ENCODE results near the gene RBM33.

- TF ChIP-seq ZNF24 (tag by site-specific recombination; IDR thresholded peaks at IDR 0.05) (no peak), ZNF121 (tag by site-specific recombination; IDR thresholded peaks at IDR 0.05) (no peak), ZNF302 (tag by site-specific recombination; IDR thresholded peaks at IDR 0.05; ENCODE audit: low read depth) (no peak), ZNF350 (tag by site-specific recombination; IDR thresholded peaks at IDR 0.05) (no peak), YY1 (tag by site-specific recombination; IDR thresholded peaks at IDR 0.05) (no peak), ATF2 (tag by site-specific recombination; IDR thresholded peaks at IDR 0.05; ENCODE audit: low read depth) (no peak), CTCF (tag by site-specific recombination; IDR thresholded peaks at IDR 0.05) (no peak), ZNF280D (tag by site-specific recombination; IDR thresholded peaks at IDR 0.05) (no peak)
- TF ChIP-seq, protein P1, sequence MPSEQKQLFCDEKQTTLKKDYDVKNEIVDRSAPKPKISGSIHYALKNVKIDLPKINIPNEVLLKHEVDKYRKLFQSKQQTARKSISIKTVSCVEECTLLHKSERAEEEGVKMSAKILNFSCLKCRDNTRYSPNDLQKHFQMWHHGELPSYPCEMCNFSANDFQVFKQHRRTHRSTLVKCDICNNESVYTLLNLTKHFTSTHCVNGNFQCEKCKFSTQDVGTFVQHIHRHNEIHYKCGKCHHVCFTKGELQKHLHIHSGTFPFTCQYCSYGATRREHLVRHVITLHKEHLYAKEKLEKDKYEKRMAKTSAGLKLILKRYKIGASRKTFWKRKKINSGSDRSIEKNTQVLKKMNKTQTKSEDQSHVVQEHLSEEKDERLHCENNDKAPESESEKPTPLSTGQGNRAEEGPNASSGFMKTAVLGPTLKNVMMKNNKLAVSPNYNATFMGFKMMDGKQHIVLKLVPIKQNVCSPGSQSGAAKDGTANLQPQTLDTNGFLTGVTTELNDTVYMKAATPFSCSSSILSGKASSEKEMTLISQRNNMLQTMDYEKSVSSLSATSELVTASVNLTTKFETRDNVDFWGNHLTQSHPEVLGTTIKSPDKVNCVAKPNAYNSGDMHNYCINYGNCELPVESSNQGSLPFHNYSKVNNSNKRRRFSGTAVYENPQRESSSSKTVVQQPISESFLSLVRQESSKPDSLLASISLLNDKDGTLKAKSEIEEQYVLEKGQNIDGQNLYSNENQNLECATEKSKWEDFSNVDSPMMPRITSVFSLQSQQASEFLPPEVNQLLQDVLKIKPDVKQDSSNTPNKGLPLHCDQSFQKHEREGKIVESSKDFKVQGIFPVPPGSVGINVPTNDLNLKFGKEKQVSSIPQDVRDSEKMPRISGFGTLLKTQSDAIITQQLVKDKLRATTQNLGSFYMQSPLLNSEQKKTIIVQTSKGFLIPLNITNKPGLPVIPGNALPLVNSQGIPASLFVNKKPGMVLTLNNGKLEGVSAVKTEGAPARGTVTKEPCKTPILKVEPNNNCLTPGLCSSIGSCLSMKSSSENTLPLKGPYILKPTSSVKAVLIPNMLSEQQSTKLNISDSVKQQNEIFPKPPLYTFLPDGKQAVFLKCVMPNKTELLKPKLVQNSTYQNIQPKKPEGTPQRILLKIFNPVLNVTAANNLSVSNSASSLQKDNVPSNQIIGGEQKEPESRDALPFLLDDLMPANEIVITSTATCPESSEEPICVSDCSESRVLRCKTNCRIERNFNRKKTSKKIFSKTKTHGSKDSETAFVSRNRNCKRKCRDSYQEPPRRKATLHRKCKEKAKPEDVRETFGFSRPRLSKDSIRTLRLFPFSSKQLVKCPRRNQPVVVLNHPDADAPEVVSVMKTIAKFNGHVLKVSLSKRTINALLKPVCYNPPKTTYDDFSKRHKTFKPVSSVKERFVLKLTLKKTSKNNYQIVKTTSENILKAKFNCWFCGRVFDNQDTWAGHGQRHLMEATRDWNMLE (tag by site-specific recombination; conservative IDR thresholded peaks at IDR 0.05; ENCODE audit: low read depth) = no peak
These were observed 177.4 kb downstream of the RBM33 start for GRCh38 chr7:155821851-155822250.
